Activated CD4-positive, alpha-beta T cell treated with anti-CD3 and anti-CD28 coated beads, Interleukin-2, amount 10 ng/mL, durations not matched to agents 24 days and 14 days (primary cell): ENCODE results near the gene ABCF3. TPM values are rescaled to one million over a fixed set of nuclear protein-coding genes. Genes with fewer than 3 reads are reported as not detected.
"Not testable (repeated sequence)": the region's sequence is repeated elsewhere in the genome, so short reads cannot be mapped to it uniquely, and the experiment has no call there.

ENCODE experiments used
- DNase-seq: peaks from one replicate; pipeline ENCODE4 v3.0.0; 2022
- H3K27ac Mint-ChIP-seq: one replicate; pipeline ENCODE4 v1.8.0; 2022; ENCODE audit warnings: mild to moderate bottlenecking, mixed read lengths
- H3K27me3 Mint-ChIP-seq: one replicate; pipeline ENCODE4 v1.8.0; 2022; ENCODE audit warnings: mixed read lengths
- H3K36me3 Mint-ChIP-seq: one replicate; pipeline ENCODE4 v1.8.0; 2022; ENCODE audit warnings: low read depth, mild to moderate bottlenecking, mixed read lengths
- H3K4me1 Mint-ChIP-seq: one replicate; pipeline ENCODE4 v1.8.0; 2021; ENCODE audit warnings: mixed read lengths
- H3K4me3 Mint-ChIP-seq: one replicate; pipeline ENCODE4 v1.8.0; 2022; ENCODE audit warnings: mild to moderate bottlenecking, moderate library complexity, mixed read lengths
- H3K9me3 Mint-ChIP-seq: one replicate; pipeline ENCODE4 v1.8.0; 2021; ENCODE audit warnings: mixed read lengths
- intact Hi-C: fragments of 100-400 bp; cut with micrococcal nuclease; formaldehyde crosslinking; loops from one replicate; pipeline ENCODE4 v1.15.1; 2023
- total RNA-seq: library from RNA; stranded (reverse); gene quantifications from 2 replicates; pipeline ENCODE4 v1.2.3, GENCODE V29; 2022

ABCF3 gene
- total RNA-seq, 1 donor from 2014 or later = 66.9 TPM

GRCh38 chr3:184156522-184156955, 29.5 kb upstream of the ABCF3 start:
- Mint-ChIP-seq H3K4me1 (peaks cover 18% of the 10 kb centered on the region), H3K36me3 (peaks cover 6% of the 10 kb centered on the region), H3K27ac (peak overlapping the region; percentile 78), H3K27me3 (no peaks in the 10 kb centered on the region), H3K9me3 (no peaks in the 10 kb centered on the region), H3K4me3 (peak overlapping the region; percentile 95)
- no peak for DNase-seq
- intact Hi-C loops = loop anchor here (1.0 to 10.0 kb wide), 4 partner anchors 30 to 602 kb away; partner anchors contain the start of genes ABCC5, ABCF3, KLHL6 and YEATS2

- peak overlapping the region; percentile 3 for H3K27ac Mint-ChIP-seq
- H3K9me3 Mint-ChIP-seq = no peaks in the 10 kb centered on the region
- no peaks in the 10 kb centered on the region for H3K27me3 Mint-ChIP-seq
- peaks cover 8% of the 10 kb centered on the region for H3K36me3 Mint-ChIP-seq
- peak overlapping the region; percentile 95 for H3K4me3 Mint-ChIP-seq
- intact Hi-C loops = loop anchor here (5.0 to 10.0 kb wide), 3 partner anchors 140 to 602 kb away; partner anchors contain the start of genes ABCC5, KLHL6 and YEATS2
- no peak for DNase-seq
- peaks cover 19% of the 10 kb centered on the region for H3K4me1 Mint-ChIP-seq
Observed at GRCh38 chr3:184157206-184157605, 28.8 kb upstream of the ABCF3 start.

- no peak for DNase-seq
- intact Hi-C loops = loop anchor here (5.0 to 10.0 kb wide), 3 partner anchors 141 to 604 kb away; partner anchors contain the start of genes ABCC5, KLHL6 and YEATS2
Observed at GRCh38 chr3:184158404-184158803, 27.6 kb upstream of the ABCF3 start.

GRCh38 chr3:184160456-184160855, 25.5 kb upstream of the ABCF3 start:
- Mint-ChIP-seq H3K36me3 (peaks cover 16% of the 10 kb centered on the region), H3K4me3 (no peak overlapping the region), H3K4me1 (peaks cover 21% of the 10 kb centered on the region), H3K9me3 (no peaks in the 10 kb centered on the region), H3K27me3 (no peaks in the 10 kb centered on the region), H3K27ac (no peak overlapping the region)
- no peak for DNase-seq
- intact Hi-C loops = no loop called here

More at GRCh38 chr3:184158404-184158803, 27.6 kb upstream of the ABCF3 start:
- H3K27ac Mint-ChIP-seq = no peak overlapping the region
- H3K4me1 Mint-ChIP-seq = peaks cover 21% of the 10 kb centered on the region
- peaks cover 10% of the 10 kb centered on the region for H3K36me3 Mint-ChIP-seq
- H3K27me3 Mint-ChIP-seq = no peaks in the 10 kb centered on the region
- no peak overlapping the region for H3K4me3 Mint-ChIP-seq
- H3K9me3 Mint-ChIP-seq = no peaks in the 10 kb centered on the region

GRCh38 chr3:184162571-184163070, 23.4 kb upstream of the ABCF3 start:
- DNase-seq, H3K9me3 Mint-ChIP-seq, intact Hi-C loops, H3K27me3 Mint-ChIP-seq, H3K4me3 Mint-ChIP-seq, H3K27ac Mint-ChIP-seq: not testable (repeated sequence)
- Mint-ChIP-seq H3K36me3 (peaks cover 23% of the 10 kb centered on the region), H3K4me1 (peaks cover 11% of the 10 kb centered on the region)

- Mint-ChIP-seq H3K4me1 (peaks cover 7% of the 10 kb centered on the region), H3K36me3 (peaks cover 23% of the 10 kb centered on the region), H3K27ac (no peak overlapping the region), H3K27me3 (no peaks in the 10 kb centered on the region), H3K4me3 (no peak overlapping the region), H3K9me3 (no peaks in the 10 kb centered on the region)
- intact Hi-C loops = no loop called here
- DNase-seq = no peak
Observed at GRCh38 chr3:184164648-184165330, 21.2 kb upstream of the ABCF3 start.

GRCh38 chr3:184165543-184165942, 20.5 kb upstream of the ABCF3 start:
- H3K36me3 Mint-ChIP-seq = peaks cover 24% of the 10 kb centered on the region
- no peak overlapping the region for H3K27ac Mint-ChIP-seq
- intact Hi-C loops = no loop called here
- H3K4me1 Mint-ChIP-seq = peaks cover 7% of the 10 kb centered on the region
- DNase-seq = no peak
- no peak overlapping the region for H3K4me3 Mint-ChIP-seq
- H3K27me3 Mint-ChIP-seq = no peaks in the 10 kb centered on the region
- H3K9me3 Mint-ChIP-seq = no peaks in the 10 kb centered on the region

GRCh38 chr3:184166671-184167070, 19.3 kb upstream of the ABCF3 start:
- no peak for DNase-seq
- no peak overlapping the region for H3K4me3 Mint-ChIP-seq
- H3K36me3 Mint-ChIP-seq = peaks cover 33% of the 10 kb centered on the region
- intact Hi-C loops = no loop called here
- H3K4me1 Mint-ChIP-seq = peaks cover 3% of the 10 kb centered on the region
- no peak overlapping the region for H3K27ac Mint-ChIP-seq
- no peaks in the 10 kb centered on the region for H3K9me3 Mint-ChIP-seq
- no peaks in the 10 kb centered on the region for H3K27me3 Mint-ChIP-seq

- DNase-seq = no peak
- intact Hi-C loops = no loop called here
- H3K27me3 Mint-ChIP-seq = no peaks in the 10 kb centered on the region
- peaks cover 36% of the 10 kb centered on the region for H3K36me3 Mint-ChIP-seq
- H3K9me3 Mint-ChIP-seq = no peaks in the 10 kb centered on the region
- H3K27ac Mint-ChIP-seq = no peak overlapping the region
- no peak overlapping the region for H3K4me3 Mint-ChIP-seq
- peaks cover 3% of the 10 kb centered on the region for H3K4me1 Mint-ChIP-seq
Observed at GRCh38 chr3:184167786-184168185, 18.2 kb upstream of the ABCF3 start.

- intact Hi-C loops = no loop called here
- no peak for DNase-seq
- Mint-ChIP-seq H3K9me3 (no peaks in the 10 kb centered on the region), H3K4me3 (no peak overlapping the region), H3K36me3 (peaks cover 40% of the 10 kb centered on the region), H3K27me3 (no peaks in the 10 kb centered on the region), H3K4me1 (peaks cover 6% of the 10 kb centered on the region), H3K27ac (no peak overlapping the region)
Observed at GRCh38 chr3:184168363-184169120, 17.5 kb upstream of the ABCF3 start.

GRCh38 chr3:184169896-184170875, 15.8 kb upstream of the ABCF3 start:
- Mint-ChIP-seq H3K27ac (no peak overlapping the region), H3K9me3 (no peaks in the 10 kb centered on the region), H3K4me1 (peaks cover 10% of the 10 kb centered on the region), H3K4me3 (no peak overlapping the region), H3K27me3 (no peaks in the 10 kb centered on the region), H3K36me3 (peaks cover 36% of the 10 kb centered on the region)
- no peak for DNase-seq
- intact Hi-C loops = no loop called here

GRCh38 chr3:184171562-184171961, 14.4 kb upstream of the ABCF3 start:
- intact Hi-C loops = no loop called here
- Mint-ChIP-seq H3K27ac (peak overlapping the region; percentile 28), H3K4me3 (no peak overlapping the region), H3K9me3 (no peaks in the 10 kb centered on the region), H3K27me3 (no peaks in the 10 kb centered on the region), H3K36me3 (peaks cover 41% of the 10 kb centered on the region), H3K4me1 (peaks cover 20% of the 10 kb centered on the region)
- DNase-seq = no peak

GRCh38 chr3:184172681-184173373, 13.2 kb upstream of the ABCF3 start:
- no peak for DNase-seq
- intact Hi-C loops = no loop called here
- Mint-ChIP-seq H3K27ac (peak overlapping the region; percentile 56), H3K27me3 (no peaks in the 10 kb centered on the region), H3K4me1 (peaks cover 23% of the 10 kb centered on the region), H3K9me3 (no peaks in the 10 kb centered on the region), H3K36me3 (peaks cover 39% of the 10 kb centered on the region), H3K4me3 (no peak overlapping the region)
